ENCODE data around the gene MYO19. TPM values are rescaled to one million over a fixed set of nuclear protein-coding genes. Genes with fewer than 3 reads are reported as not detected.

Gene MYO19
- total RNA-seq, 1 donor from 2014 or later: 72.4 TPM

DNA sequence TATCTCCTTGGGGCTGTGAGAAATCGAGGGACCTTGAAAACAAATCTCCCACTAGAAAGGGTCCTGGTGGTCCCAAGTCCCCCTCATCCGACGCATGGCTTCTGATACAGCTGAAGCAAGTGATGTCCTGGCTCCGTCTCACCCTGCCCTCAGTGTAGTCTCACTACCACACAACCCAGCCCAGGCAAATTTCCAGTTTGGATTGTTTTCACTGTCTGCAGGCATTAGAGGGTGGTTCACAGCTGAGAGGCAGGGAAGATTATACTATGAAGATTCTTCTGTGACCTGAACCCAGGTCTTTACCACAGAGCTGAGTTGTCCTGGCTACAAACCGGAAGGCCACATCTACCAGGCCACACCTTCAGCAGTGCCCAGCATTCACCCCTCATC, 30.5 kb downstream of the MYO19 start:
- Mint-ChIP-seq H3K9me3 (no peaks in the 10 kb centered on the region), H3K27ac (no peak overlapping the region), H3K4me3 (no peak overlapping the region), H3K4me1 (no peaks in the 10 kb centered on the region), H3K36me3 (peaks cover 28% of the 10 kb centered on the region), H3K27me3 (ENCODE audit: insufficient read depth, low read depth) (peaks cover 5% of the 10 kb centered on the region)
- Histone ChIP-seq H3K79me2 (ENCODE audit: low read depth) (no peaks in the 10 kb centered on the region), H3F3A (ENCODE audit: low read depth) (no peaks in the 10 kb centered on the region), H4K20me1 (ENCODE audit: low read depth) (no peaks in the 10 kb centered on the region), H3K27ac (no peak overlapping the region), H2AFZ (replicated peaks) (no peak overlapping the region), H3K4me3 (no peak overlapping the region), H3K9me3 (ENCODE audit: low read depth) (no peaks in the 10 kb centered on the region), H3K4me2 (no peak overlapping the region), H3K4me1 (no peaks in the 10 kb centered on the region), H3K9ac (no peak overlapping the region), H3K36me3 (no peaks in the 10 kb centered on the region), H3K27me3 (no peaks in the 10 kb centered on the region)
- TF ChIP-seq EZH2 (IDR thresholded peaks at IDR 0.05): no peak
- TF ChIP-seq EZH2phosphoT487 (IDR thresholded peaks at IDR 0.05): no peak
- TF ChIP-seq, protein P1, sequence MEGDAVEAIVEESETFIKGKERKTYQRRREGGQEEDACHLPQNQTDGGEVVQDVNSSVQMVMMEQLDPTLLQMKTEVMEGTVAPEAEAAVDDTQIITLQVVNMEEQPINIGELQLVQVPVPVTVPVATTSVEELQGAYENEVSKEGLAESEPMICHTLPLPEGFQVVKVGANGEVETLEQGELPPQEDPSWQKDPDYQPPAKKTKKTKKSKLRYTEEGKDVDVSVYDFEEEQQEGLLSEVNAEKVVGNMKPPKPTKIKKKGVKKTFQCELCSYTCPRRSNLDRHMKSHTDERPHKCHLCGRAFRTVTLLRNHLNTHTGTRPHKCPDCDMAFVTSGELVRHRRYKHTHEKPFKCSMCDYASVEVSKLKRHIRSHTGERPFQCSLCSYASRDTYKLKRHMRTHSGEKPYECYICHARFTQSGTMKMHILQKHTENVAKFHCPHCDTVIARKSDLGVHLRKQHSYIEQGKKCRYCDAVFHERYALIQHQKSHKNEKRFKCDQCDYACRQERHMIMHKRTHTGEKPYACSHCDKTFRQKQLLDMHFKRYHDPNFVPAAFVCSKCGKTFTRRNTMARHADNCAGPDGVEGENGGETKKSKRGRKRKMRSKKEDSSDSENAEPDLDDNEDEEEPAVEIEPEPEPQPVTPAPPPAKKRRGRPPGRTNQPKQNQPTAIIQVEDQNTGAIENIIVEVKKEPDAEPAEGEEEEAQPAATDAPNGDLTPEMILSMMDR (IDR thresholded peaks at IDR 0.05): no peak
- DNase-seq (ENCODE audit: low spot score): no peak

DNA sequence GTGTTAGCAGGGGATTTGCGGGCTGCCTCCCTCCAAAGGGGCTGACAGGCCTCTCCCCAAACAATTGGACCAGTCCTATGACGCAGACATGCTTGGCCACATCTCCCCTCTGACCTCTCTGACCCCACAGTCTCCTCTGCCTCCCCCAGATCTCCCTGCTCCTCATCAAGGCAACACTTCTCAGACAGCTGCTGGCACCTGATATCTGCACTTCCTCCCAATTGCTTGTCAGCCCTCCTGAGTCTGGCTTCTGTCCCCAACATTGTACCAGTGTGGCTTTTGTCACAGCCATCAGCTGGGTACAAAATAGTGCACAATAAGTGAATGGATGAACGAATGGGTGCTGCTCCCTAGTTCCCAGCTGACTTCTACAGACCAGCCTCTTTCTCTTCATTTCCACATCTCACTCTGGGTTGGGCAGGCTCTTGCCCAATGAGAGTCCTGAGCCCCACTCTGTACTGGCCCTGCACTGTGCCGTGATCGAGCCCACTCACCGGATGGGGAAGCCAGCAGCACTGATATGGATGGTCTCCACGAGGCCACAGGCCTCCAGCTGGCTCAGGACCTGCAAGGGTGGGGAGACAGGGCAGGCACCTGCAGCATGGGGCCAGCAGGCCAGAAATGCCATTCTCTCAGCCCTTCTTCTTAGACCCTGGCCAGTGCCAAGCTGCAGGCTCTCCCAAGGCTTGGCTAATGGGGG, 31.1 kb downstream of the MYO19 start:
- Mint-ChIP-seq H3K4me1 (no peaks in the 10 kb centered on the region), H3K36me3 (peaks cover 31% of the 10 kb centered on the region), H3K27me3 (ENCODE audit: insufficient read depth, low read depth) (peaks cover 4% of the 10 kb centered on the region), H3K9me3 (no peaks in the 10 kb centered on the region), H3K4me3 (peak overlapping the region; percentile 30), H3K27ac (no peak overlapping the region)
- Histone ChIP-seq H3K36me3 (no peaks in the 10 kb centered on the region), H3F3A (ENCODE audit: low read depth) (peaks cover under 1% of the 10 kb centered on the region), H4K20me1 (ENCODE audit: low read depth) (no peaks in the 10 kb centered on the region), H3K9ac (no peak overlapping the region), H3K79me2 (ENCODE audit: low read depth) (no peaks in the 10 kb centered on the region), H3K27ac (no peak overlapping the region), H3K4me3 (no peak overlapping the region), H3K27me3 (no peaks in the 10 kb centered on the region), H3K4me2 (no peak overlapping the region), H3K4me1 (no peaks in the 10 kb centered on the region), H3K9me3 (ENCODE audit: low read depth) (no peaks in the 10 kb centered on the region), H2AFZ (replicated peaks) (no peak overlapping the region)
- no peak for TF ChIP-seq EZH2phosphoT487 (IDR thresholded peaks at IDR 0.05)
- no peak for TF ChIP-seq EZH2 (IDR thresholded peaks at IDR 0.05)
- TF ChIP-seq, protein P1 (IDR thresholded peaks at IDR 0.05): no peak
- DNase-seq (ENCODE audit: low spot score): no peak

DNA sequence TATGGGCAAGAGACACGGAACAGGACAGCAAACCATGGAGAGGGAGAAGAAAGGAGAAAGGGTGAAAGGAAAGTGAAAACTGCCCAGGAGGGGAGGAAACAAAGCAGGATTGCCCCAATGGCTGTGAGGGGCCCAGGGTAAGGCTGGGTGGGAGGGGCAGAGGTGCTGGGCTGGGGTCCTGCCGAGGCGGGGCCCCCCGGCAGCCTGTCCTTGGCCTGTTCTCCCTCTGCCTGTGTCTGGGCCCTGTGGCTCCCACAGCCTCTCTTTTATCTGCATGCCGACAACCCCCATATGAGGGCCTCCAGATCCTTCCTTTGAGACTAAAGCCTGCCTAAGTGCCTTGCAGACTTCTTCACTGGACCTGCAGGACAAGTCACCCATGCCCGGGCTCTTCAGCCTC, 32.7 kb downstream of the MYO19 start:
- H3F3A ChIP-seq (ENCODE audit: low read depth): peaks cover 11% of the 10 kb centered on the region
- H3K27me3 Mint-ChIP-seq (ENCODE audit: insufficient read depth, low read depth): peaks cover 4% of the 10 kb centered on the region
- H3K4me1 Mint-ChIP-seq: peaks cover 8% of the 10 kb centered on the region
- no peak for DNase-seq (ENCODE audit: low spot score)
- no peak overlapping the region for H3K27ac Mint-ChIP-seq
- H3K9me3 Mint-ChIP-seq: no peaks in the 10 kb centered on the region
- H4K20me1 ChIP-seq (ENCODE audit: low read depth): no peaks in the 10 kb centered on the region
- H3K4me2 ChIP-seq: no peak overlapping the region
- no peak overlapping the region for H3K27ac ChIP-seq
- no peak overlapping the region for H3K4me3 Mint-ChIP-seq
- H3K9me3 ChIP-seq (ENCODE audit: low read depth): no peaks in the 10 kb centered on the region
- no peaks in the 10 kb centered on the region for H3K27me3 ChIP-seq
- H3K36me3 ChIP-seq: no peaks in the 10 kb centered on the region
- H2AFZ ChIP-seq (replicated peaks): no peak overlapping the region
- TF ChIP-seq EZH2phosphoT487 (IDR thresholded peaks at IDR 0.05) (no peak), EZH2 (IDR thresholded peaks at IDR 0.05) (no peak)
- TF ChIP-seq, protein P1 (IDR thresholded peaks at IDR 0.05): no peak
- no peak overlapping the region for H3K9ac ChIP-seq
- no peaks in the 10 kb centered on the region for H3K4me1 ChIP-seq
- H3K4me3 ChIP-seq: no peak overlapping the region
- H3K36me3 Mint-ChIP-seq: peaks cover 23% of the 10 kb centered on the region
- H3K79me2 ChIP-seq (ENCODE audit: low read depth): no peaks in the 10 kb centered on the region
